HepG2 (cell line): ENCODE results near the gene NGB. TPM values are rescaled to one million over a fixed set of nuclear protein-coding genes. Genes with fewer than 3 reads are reported as not detected.

Source experiments
- CSRNP1 ChIP-seq: sonication (generic); formaldehyde crosslinking; IDR thresholded peaks from 2 replicates; pipeline ENCODE4 v1.8.1; 2023; ENCODE audit warnings: mild to moderate bottlenecking, missing genetic modification reagents
- ZBTB49 ChIP-seq: sonication (generic); formaldehyde crosslinking; IDR thresholded peaks from 2 replicates; pipeline ENCODE4 v1.4.0; 2020; ENCODE audit warnings: missing genetic modification reagents, borderline replicate concordance
- ZBTB7B ChIP-seq: sonication (generic); formaldehyde crosslinking; IDR thresholded peaks from 2 replicates; pipeline ENCODE4 v1.4.0; 2020; ENCODE audit warnings: missing genetic modification reagents
- ZEB1 ChIP-seq: IDR thresholded peaks from 2 replicates; pipeline ENCODE4 v1.6.1; 2012; ENCODE audit warnings: mild to moderate bottlenecking, low read depth, inconsistent platforms; ENCODE audit not compliant: insufficient replicate concordance
- ZNF800 ChIP-seq: sonication (generic); formaldehyde crosslinking; IDR thresholded peaks from 2 replicates; pipeline ENCODE4 v1.4.0; 2020; ENCODE audit warnings: missing genetic modification reagents
- polyA plus RNA-seq, 8 experiments: library from polyadenylated mRNA; depleted of rRNA in 3 of 8; stranded (reverse) in 7 of 8; unstranded in 1 of 8; fragments of >200 nt; fragmentation: Illumina TruSeq in 4 of 8; extraction: Trizol in 4 of 8; gene quantifications; 2 replicates each; pipeline versions ENCODE4 v1.2.1 to v1.2.3, GENCODE V29; 2011 to 2016; ENCODE audit warnings: low read depth in 4 of 8, missing spikeins in 1 of 8, mixed read lengths in 1 of 8; ENCODE audit not compliant: insufficient read depth in 1 of 8
- total RNA-seq, 5 experiments: library from RNA; depleted of rRNA; stranded (reverse); fragments of >200 nt; fragmentation: Illumina TruSeq; extraction: Trizol; gene quantifications; 2 replicates each; pipeline ENCODE4 v1.2.3, GENCODE V29; 2016; ENCODE audit warnings: low read depth in 1 of 5
- TF ChIP-seq, protein P1 (sequence below): sonication (generic); formaldehyde crosslinking; IDR thresholded peaks from 2 replicates; pipeline ENCODE4 v1.4.0; 2020; ENCODE audit warnings: missing genetic modification reagents

Gene NGB
- total and polyA plus RNA-seq, 2 of the 13 experiments (the other 11 are each of a cell fraction or from before 2014, with no cell fraction given), result 0.04 TPM; not detected in 1

GRCh38 chr14:77306851-77307496, 36.0 kb upstream of the NGB start (continued):
- TF ChIP-seq CSRNP1 (CRISPR knock-in tag) (no peak), ZBTB7B (CRISPR knock-in tag) (0 out of 2 replicates have a peak, but pooled peaks have one; percentile 27), ZEB1 (no peak), ZBTB49 (no peak), ZNF800 (CRISPR knock-in tag) (no peak)
- TF ChIP-seq, protein P1, sequence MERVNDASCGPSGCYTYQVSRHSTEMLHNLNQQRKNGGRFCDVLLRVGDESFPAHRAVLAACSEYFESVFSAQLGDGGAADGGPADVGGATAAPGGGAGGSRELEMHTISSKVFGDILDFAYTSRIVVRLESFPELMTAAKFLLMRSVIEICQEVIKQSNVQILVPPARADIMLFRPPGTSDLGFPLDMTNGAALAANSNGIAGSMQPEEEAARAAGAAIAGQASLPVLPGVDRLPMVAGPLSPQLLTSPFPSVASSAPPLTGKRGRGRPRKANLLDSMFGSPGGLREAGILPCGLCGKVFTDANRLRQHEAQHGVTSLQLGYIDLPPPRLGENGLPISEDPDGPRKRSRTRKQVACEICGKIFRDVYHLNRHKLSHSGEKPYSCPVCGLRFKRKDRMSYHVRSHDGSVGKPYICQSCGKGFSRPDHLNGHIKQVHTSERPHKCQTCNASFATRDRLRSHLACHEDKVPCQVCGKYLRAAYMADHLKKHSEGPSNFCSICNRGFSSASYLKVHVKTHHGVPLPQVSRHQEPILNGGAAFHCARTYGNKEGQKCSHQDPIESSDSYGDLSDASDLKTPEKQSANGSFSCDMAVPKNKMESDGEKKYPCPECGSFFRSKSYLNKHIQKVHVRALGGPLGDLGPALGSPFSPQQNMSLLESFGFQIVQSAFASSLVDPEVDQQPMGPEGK (CRISPR knock-in tag), result 0 out of 2 replicates have a peak, but pooled peaks have one; percentile 26
